ENCODE measurements around the gene EVA1C.
"Not testable (repeated sequence)": the region's sequence is repeated elsewhere in the genome, so short reads cannot be mapped to it uniquely, and the experiment has no call there.

EVA1C gene

GRCh38 chr21:32425628-32426027 is 13.1 kb downstream of the EVA1C start:
- DNase-seq, result no peak

- no peak for DNase-seq
These were observed 13.6 kb downstream of the EVA1C start for GRCh38 chr21:32426066-32426465.

GRCh38 chr21:32426592-32427051 is 14.1 kb downstream of the EVA1C start:
- no peak for DNase-seq

- DNase-seq, result no peak
These were observed 15.6 kb downstream of the EVA1C start for GRCh38 chr21:32427958-32428623.

GRCh38 chr21:32432982-32433660 is 20.6 kb downstream of the EVA1C start:
- not testable (repeated sequence) for DNase-seq

- no peak for DNase-seq
These were observed 25.2 kb downstream of the EVA1C start for GRCh38 chr21:32437729-32438128.

- no peak for DNase-seq
These were observed 30.2 kb downstream of the EVA1C start for GRCh38 chr21:32442566-32443318.

- no peak for DNase-seq
These were observed 32.6 kb downstream of the EVA1C start for GRCh38 chr21:32445101-32445500.

GRCh38 chr21:32446440-32446839 is 33.9 kb downstream of the EVA1C start:
- not testable (repeated sequence) for DNase-seq

- no peak for DNase-seq
These were observed 34.7 kb downstream of the EVA1C start for GRCh38 chr21:32447224-32447623.

- DNase-seq, result no peak
These were observed 36.5 kb downstream of the EVA1C start for GRCh38 chr21:32448803-32449594.

GRCh38 chr21:32450881-32451701 is 38.6 kb downstream of the EVA1C start:
- not testable (repeated sequence) for DNase-seq

GRCh38 chr21:32452191-32452590 is 39.7 kb downstream of the EVA1C start:
- DNase-seq, result not testable (repeated sequence)

- no peak for DNase-seq
These were observed 40.1 kb downstream of the EVA1C start for GRCh38 chr21:32452641-32453040.

GRCh38 chr21:32455548-32455947 is 43.0 kb downstream of the EVA1C start:
- no peak for DNase-seq

GRCh38 chr21:32456497-32456918 is 44.0 kb downstream of the EVA1C start:
- DNase-seq, result no peak

- no peak for DNase-seq
These were observed 44.9 kb downstream of the EVA1C start for GRCh38 chr21:32457360-32457840.

GRCh38 chr21:32457962-32458361 is 45.5 kb downstream of the EVA1C start:
- DNase-seq, result no peak

- DNase-seq, result no peak
These were observed 47.5 kb downstream of the EVA1C start for GRCh38 chr21:32459972-32460371.

- DNase-seq, result no peak
These were observed 49.0 kb downstream of the EVA1C start for GRCh38 chr21:32461503-32461902.

- DNase-seq, result not testable (repeated sequence)
These were observed 50.1 kb downstream of the EVA1C start for GRCh38 chr21:32462564-32462963.

- DNase-seq, result no peak
These were observed 50.9 kb downstream of the EVA1C start for GRCh38 chr21:32463367-32463766.
